HepG2 (cell line): ENCODE results near the gene ACAD8. TPM values are rescaled to one million over a fixed set of nuclear protein-coding genes. Genes with fewer than 3 reads are reported as not detected.

Source experiments
- GATAD2A ChIP-seq: IDR thresholded peaks from 2 replicates; pipeline ENCODE4 v1.6.1; 2016
- HCFC1 ChIP-seq: fragments of 150-350 bp; IDR thresholded peaks from 2 replicates; pipeline ENCODE4 v1.6.1; 2014; ENCODE audit warnings: low read depth, low read length
- HNRNPH1 ChIP-seq: fragments of 200-400 bp; formaldehyde crosslinking; optimal IDR thresholded peaks from 2 replicates; pipeline ENCODE3; 2017; ENCODE audit warnings: mild to moderate bottlenecking, low read depth, low read length
- IRX3 ChIP-seq: sonication (generic); formaldehyde crosslinking; IDR thresholded peaks from 2 replicates; pipeline ENCODE4 v1.8.1; 2023; ENCODE audit warnings: mild to moderate bottlenecking, low read depth, missing genetic modification reagents, borderline replicate concordance
- KAT2B ChIP-seq: fragments of 150-350 bp; IDR thresholded peaks from 2 replicates; pipeline ENCODE4 v1.6.1; 2014; ENCODE audit warnings: low read depth, low read length, borderline replicate concordance
- KDM5B ChIP-seq: sonication (generic); formaldehyde crosslinking; IDR thresholded peaks from 2 replicates; pipeline ENCODE4 v1.4.0; 2020; ENCODE audit warnings: missing genetic modification reagents, mild to moderate bottlenecking, borderline replicate concordance
- NCOA1 ChIP-seq: sonication (generic); formaldehyde crosslinking; IDR thresholded peaks from 2 replicates; pipeline ENCODE4 v1.9.0; 2021; ENCODE audit warnings: missing genetic modification reagents
- NFE2L1 ChIP-seq: sonication (generic); formaldehyde crosslinking; IDR thresholded peaks from 2 replicates; pipeline ENCODE4 v1.4.0; 2020; ENCODE audit warnings: missing genetic modification reagents, mild to moderate bottlenecking, borderline replicate concordance
- PHB2 ChIP-seq: fragments of 450-650 bp; IDR thresholded peaks from 2 replicates; pipeline ENCODE4 v1.6.1; 2018; ENCODE audit not compliant: partially characterized antibody
- SMAD3 ChIP-seq: sonication (generic); formaldehyde crosslinking; IDR thresholded peaks from 2 replicates; pipeline ENCODE4 v1.4.0; 2020; ENCODE audit warnings: missing genetic modification reagents
- TAF15 ChIP-seq: fragments of 200-400 bp; formaldehyde crosslinking; IDR thresholded peaks from one replicate; pipeline ENCODE4 v1.6.1; 2018; ENCODE audit warnings: mild to moderate bottlenecking, low read depth, low read length; ENCODE audit not compliant: poor library complexity, severe bottlenecking
- ZMYM2 ChIP-seq: sonication (generic); formaldehyde crosslinking; IDR thresholded peaks from 2 replicates; pipeline ENCODE4 v1.8.0; 2022; ENCODE audit warnings: mild to moderate bottlenecking, missing genetic modification reagents
- ZNF138 ChIP-seq: sonication (generic); formaldehyde crosslinking; IDR thresholded peaks from 2 replicates; pipeline ENCODE4 v1.5.0; 2020; ENCODE audit warnings: mild to moderate bottlenecking, low read depth, missing genetic modification reagents
- ZNF331 ChIP-seq: sonication (generic); formaldehyde crosslinking; IDR thresholded peaks from 2 replicates; pipeline ENCODE4 v1.4.0; 2020; ENCODE audit warnings: missing genetic modification reagents
- ZNF556 ChIP-seq: sonication (generic); formaldehyde crosslinking; IDR thresholded peaks from 2 replicates; pipeline ENCODE4 v1.4.0; 2020; ENCODE audit warnings: mild to moderate bottlenecking, missing genetic modification reagents, borderline replicate concordance
- ZNF557 ChIP-seq: sonication (generic); formaldehyde crosslinking; IDR thresholded peaks from 2 replicates; pipeline ENCODE4 v1.4.0; 2020; ENCODE audit warnings: missing genetic modification reagents
- ZNF615 ChIP-seq: sonication (generic); formaldehyde crosslinking; IDR thresholded peaks from 2 replicates; pipeline ENCODE4 v1.5.0; 2020; ENCODE audit warnings: mild to moderate bottlenecking, missing genetic modification reagents, borderline replicate concordance
- ZNF891 ChIP-seq: sonication (generic); formaldehyde crosslinking; IDR thresholded peaks from 2 replicates; pipeline ENCODE4 v1.5.0; 2020; ENCODE audit warnings: mild to moderate bottlenecking, missing genetic modification reagents
- ZSCAN9 ChIP-seq: IDR thresholded peaks from 2 replicates; pipeline ENCODE4 v1.6.1; 2016; ENCODE audit warnings: borderline replicate concordance
- polyA plus RNA-seq, 8 experiments: library from polyadenylated mRNA; depleted of rRNA in 3 of 8; stranded (reverse) in 7 of 8; unstranded in 1 of 8; fragments of >200 nt; fragmentation: Illumina TruSeq in 4 of 8; extraction: Trizol in 4 of 8; gene quantifications; 2 replicates each; pipeline versions ENCODE4 v1.2.1 to v1.2.3, GENCODE V29; 2011 to 2016; ENCODE audit warnings: low read depth in 4 of 8, missing spikeins in 1 of 8, mixed read lengths in 1 of 8; ENCODE audit not compliant: insufficient read depth in 1 of 8
- total RNA-seq, 5 experiments: library from RNA; depleted of rRNA; stranded (reverse); fragments of >200 nt; fragmentation: Illumina TruSeq; extraction: Trizol; gene quantifications; 2 replicates each; pipeline ENCODE4 v1.2.3, GENCODE V29; 2016; ENCODE audit warnings: low read depth in 1 of 5
- TF ChIP-seq, protein P1 (sequence below): sonication (generic); formaldehyde crosslinking; IDR thresholded peaks from 2 replicates; pipeline ENCODE4 v1.4.0; 2020; ENCODE audit warnings: missing genetic modification reagents
- TF ChIP-seq, protein P2 (sequence below): sonication (generic); formaldehyde crosslinking; conservative IDR thresholded peaks from 2 replicates; pipeline ENCODE4 v1.4.0; 2020; ENCODE audit warnings: missing genetic modification reagents
- TF ChIP-seq, protein P3 (sequence below): sonication (generic); formaldehyde crosslinking; IDR thresholded peaks from 2 replicates; pipeline ENCODE4 v1.4.0; 2020; ENCODE audit warnings: low read depth, mild to moderate bottlenecking, missing genetic modification reagents
- TF ChIP-seq, protein P4 (sequence below): sonication (generic); formaldehyde crosslinking; conservative IDR thresholded peaks from 2 replicates; pipeline ENCODE4 v1.8.0; 2022; ENCODE audit warnings: low read depth, missing genetic modification reagents

Gene ACAD8
- total and polyA plus RNA-seq, 2 of the 13 experiments (the other 11 are each of a cell fraction or from before 2014, with no cell fraction given): 13.5 to 20.3 TPM

DNA sequence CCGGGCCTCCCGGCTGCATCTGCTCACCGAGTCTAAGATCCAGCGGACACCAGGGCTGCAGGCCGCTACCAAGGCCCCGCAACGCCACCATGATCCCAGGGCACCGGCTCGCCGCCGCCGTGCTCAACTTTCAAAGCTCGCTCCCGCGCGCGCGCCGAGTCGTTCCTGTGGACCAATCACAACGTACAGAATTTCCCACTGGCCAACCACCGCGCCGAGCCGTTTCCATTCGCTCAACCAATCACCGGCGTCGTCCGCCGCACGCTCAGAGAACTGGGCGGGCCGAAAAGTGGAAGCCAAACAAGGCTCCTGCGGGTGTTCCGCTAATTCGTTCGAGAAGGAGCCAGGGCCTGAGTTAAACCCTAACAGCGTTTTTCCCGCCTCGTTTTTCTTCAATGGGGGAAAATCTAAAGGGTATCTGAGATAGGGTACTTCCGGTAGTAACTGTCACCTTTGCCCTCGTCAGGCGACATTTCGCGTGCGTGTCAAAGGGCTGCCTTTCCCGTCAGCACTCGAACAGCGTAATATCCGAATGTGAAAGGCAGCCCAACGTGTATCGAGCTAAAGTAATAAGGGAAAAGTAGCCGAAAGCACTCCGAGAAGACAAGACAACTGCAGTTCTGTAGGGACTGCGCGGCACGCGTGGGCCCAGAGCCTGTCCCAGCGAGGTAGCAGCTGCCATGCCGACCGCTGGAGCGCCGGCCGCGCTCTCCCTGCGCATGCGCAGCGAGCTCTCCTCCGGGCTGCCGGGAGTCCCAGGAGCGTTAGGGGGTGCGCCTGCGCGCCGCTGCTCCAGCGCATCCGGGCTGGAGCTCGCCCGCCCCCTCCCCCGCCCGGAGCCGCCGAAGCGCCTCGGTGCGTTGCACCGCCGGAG lies 29.3 kb upstream of the ACAD8 start, which contains the start of the genes NCAPD3 and VPS26B (continued):
- TF ChIP-seq TAF15: no peak
- TF ChIP-seq ZMYM2: no peak
- TF ChIP-seq, protein P1, sequence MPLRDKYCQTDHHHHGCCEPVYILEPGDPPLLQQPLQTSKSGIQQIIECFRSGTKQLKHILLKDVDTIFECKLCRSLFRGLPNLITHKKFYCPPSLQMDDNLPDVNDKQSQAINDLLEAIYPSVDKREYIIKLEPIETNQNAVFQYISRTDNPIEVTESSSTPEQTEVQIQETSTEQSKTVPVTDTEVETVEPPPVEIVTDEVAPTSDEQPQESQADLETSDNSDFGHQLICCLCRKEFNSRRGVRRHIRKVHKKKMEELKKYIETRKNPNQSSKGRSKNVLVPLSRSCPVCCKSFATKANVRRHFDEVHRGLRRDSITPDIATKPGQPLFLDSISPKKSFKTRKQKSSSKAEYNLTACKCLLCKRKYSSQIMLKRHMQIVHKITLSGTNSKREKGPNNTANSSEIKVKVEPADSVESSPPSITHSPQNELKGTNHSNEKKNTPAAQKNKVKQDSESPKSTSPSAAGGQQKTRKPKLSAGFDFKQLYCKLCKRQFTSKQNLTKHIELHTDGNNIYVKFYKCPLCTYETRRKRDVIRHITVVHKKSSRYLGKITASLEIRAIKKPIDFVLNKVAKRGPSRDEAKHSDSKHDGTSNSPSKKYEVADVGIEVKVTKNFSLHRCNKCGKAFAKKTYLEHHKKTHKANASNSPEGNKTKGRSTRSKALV: peak; percentile 67; the same call in 1 of the 2 replicates
- TF ChIP-seq ZNF138 (CRISPR knock-in tag): peak; percentile 72
- no peak for TF ChIP-seq NFE2L1 (CRISPR knock-in tag)
- no peak for TF ChIP-seq PHB2
- TF ChIP-seq HCFC1: no peak; the same call in 1 of the 2 replicates
- peak; percentile 95 for TF ChIP-seq KDM5B (CRISPR knock-in tag)
- TF ChIP-seq HNRNPH1: no peak
- TF ChIP-seq KAT2B: no peak
- peak; percentile 82 for TF ChIP-seq ZNF891 (CRISPR knock-in tag)
- TF ChIP-seq ZNF557 (CRISPR knock-in tag): 0 out of 2 replicates have a peak, but pooled peaks have one; percentile 71
- TF ChIP-seq NCOA1: no peak
- TF ChIP-seq IRX3 (CRISPR knock-in tag): peak; percentile 14; the same call in 1 of the 2 replicates
- TF ChIP-seq, protein P2, sequence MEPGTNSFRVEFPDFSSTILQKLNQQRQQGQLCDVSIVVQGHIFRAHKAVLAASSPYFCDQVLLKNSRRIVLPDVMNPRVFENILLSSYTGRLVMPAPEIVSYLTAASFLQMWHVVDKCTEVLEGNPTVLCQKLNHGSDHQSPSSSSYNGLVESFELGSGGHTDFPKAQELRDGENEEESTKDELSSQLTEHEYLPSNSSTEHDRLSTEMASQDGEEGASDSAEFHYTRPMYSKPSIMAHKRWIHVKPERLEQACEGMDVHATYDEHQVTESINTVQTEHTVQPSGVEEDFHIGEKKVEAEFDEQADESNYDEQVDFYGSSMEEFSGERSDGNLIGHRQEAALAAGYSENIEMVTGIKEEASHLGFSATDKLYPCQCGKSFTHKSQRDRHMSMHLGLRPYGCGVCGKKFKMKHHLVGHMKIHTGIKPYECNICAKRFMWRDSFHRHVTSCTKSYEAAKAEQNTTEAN (CRISPR knock-in tag): 0 out of 2 replicates have a peak, but pooled peaks have one; percentile 43
- TF ChIP-seq ZSCAN9: peak; percentile 74; the same call in 1 of the 2 replicates
- peak; percentile 50; the same call in 1 of the 2 replicates for TF ChIP-seq GATAD2A (CRISPR knock-in tag)
- no peak for TF ChIP-seq ZNF331 (CRISPR knock-in tag)
- no peak for TF ChIP-seq ZNF615 (CRISPR knock-in tag)
- no peak; the same call in 1 of the 2 replicates for TF ChIP-seq SMAD3 (CRISPR knock-in tag)
- TF ChIP-seq, protein P3, sequence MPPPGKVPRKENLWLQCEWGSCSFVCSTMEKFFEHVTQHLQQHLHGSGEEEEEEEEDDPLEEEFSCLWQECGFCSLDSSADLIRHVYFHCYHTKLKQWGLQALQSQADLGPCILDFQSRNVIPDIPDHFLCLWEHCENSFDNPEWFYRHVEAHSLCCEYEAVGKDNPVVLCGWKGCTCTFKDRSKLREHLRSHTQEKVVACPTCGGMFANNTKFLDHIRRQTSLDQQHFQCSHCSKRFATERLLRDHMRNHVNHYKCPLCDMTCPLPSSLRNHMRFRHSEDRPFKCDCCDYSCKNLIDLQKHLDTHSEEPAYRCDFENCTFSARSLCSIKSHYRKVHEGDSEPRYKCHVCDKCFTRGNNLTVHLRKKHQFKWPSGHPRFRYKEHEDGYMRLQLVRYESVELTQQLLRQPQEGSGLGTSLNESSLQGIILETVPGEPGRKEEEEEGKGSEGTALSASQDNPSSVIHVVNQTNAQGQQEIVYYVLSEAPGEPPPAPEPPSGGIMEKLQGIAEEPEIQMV (CRISPR knock-in tag): 0 out of 2 replicates have a peak, but pooled peaks have one; percentile 9
- TF ChIP-seq, protein P4, sequence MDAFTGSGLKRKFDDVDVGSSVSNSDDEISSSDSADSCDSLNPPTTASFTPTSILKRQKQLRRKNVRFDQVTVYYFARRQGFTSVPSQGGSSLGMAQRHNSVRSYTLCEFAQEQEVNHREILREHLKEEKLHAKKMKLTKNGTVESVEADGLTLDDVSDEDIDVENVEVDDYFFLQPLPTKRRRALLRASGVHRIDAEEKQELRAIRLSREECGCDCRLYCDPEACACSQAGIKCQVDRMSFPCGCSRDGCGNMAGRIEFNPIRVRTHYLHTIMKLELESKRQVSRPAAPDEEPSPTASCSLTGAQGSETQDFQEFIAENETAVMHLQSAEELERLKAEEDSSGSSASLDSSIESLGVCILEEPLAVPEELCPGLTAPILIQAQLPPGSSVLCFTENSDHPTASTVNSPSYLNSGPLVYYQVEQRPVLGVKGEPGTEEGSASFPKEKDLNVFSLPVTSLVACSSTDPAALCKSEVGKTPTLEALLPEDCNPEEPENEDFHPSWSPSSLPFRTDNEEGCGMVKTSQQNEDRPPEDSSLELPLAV (CRISPR knock-in tag): no peak
- no peak; the same call in 1 of the 2 replicates for TF ChIP-seq ZNF556 (CRISPR knock-in tag)
